Measurements from ENCODE around the gene C2CD4B. TPM values are rescaled to one million over a fixed set of nuclear protein-coding genes. Genes with fewer than 3 reads are reported as not detected.

C2CD4B gene
- polyA plus RNA-seq, 1 donor (not counting 4 experiments of a cell fraction or from before 2014, with no cell fraction given) = not detected

GRCh38 chr15:62164396-62165103 is 535 bp downstream of the C2CD4B start:
- no peak overlapping the region for H2AFZ ChIP-seq (ENCODE audit: control insufficient read depth, low read length)
- no peak overlapping the region for H3K9ac ChIP-seq (ENCODE audit: control insufficient read depth, extremely low read depth, insufficient read depth, low read length)
- no peak for DNase-seq (ENCODE audit: low read depth, low spot score)
- H3K9me3 ChIP-seq (ENCODE audit: control insufficient read depth, low read depth, low read length) = no peaks in the 10 kb centered on the region
- H3K4me1 ChIP-seq (ENCODE audit: control insufficient read depth, extremely low read depth, insufficient read depth, low read length) = peaks cover 4% of the 10 kb centered on the region
- FAIRE-seq = no peak
- no peaks in the 10 kb centered on the region for H3K9me1 ChIP-seq (ENCODE audit: control insufficient read depth, extremely low read depth, insufficient read depth, low read length)
- dilution Hi-C loops (cut with MboI; ENCODE audit: extremely low pct_ligation_motif_present, low sequenced_read_pairs) = no loop called here
- H4K20me1 ChIP-seq (ENCODE audit: control insufficient read depth, extremely low read depth, insufficient read depth, low read length) = no peaks in the 10 kb centered on the region
- H3K36me3 ChIP-seq (ENCODE audit: control insufficient read depth in 2 of 2, extremely low read depth in 1 of 2, insufficient read depth in 2 of 2, low read length in 2 of 2) = no peaks in the 10 kb centered on the region
- no peaks in the 10 kb centered on the region for H3K79me2 ChIP-seq (ENCODE audit: control insufficient read depth, insufficient read depth, low read length)
- H3K27ac ChIP-seq (ENCODE audit: control insufficient read depth, insufficient read depth, low read length) = no peak overlapping the region
- H3K27me3 ChIP-seq (ENCODE audit: control insufficient read depth, extremely low read depth, insufficient read depth, low read length) = peaks cover 53% of the 10 kb centered on the region
- H3K4me2 ChIP-seq (ENCODE audit: control insufficient read depth, extremely low read depth, insufficient read depth, low read depth, low read length) = peak overlapping the region; percentile 54
- peak overlapping the region in 1 of 3 experiments; percentile 46 for H3K4me3 ChIP-seq (ENCODE audit: control insufficient read depth in 2 of 3, extremely low read depth in 1 of 3, insufficient read depth in 2 of 3, low read depth in 1 of 3, low read length in 3 of 3)
- TF ChIP-seq CTCF (optimal IDR thresholded peaks at IDR 0.05 in 1 of 3, IDR thresholded peaks at IDR 0.05 in 1 of 3, conservative IDR thresholded peaks at IDR 0.05 in 1 of 3; ENCODE audit: extremely low read depth in 1 of 3, insufficient read depth in 2 of 3, low read length in 3 of 3) (no peak), EZH2 (IDR thresholded peaks at IDR 0.05; ENCODE audit: low read length) (no peak)

- Histone ChIP-seq H3K4me3 (ENCODE audit: control insufficient read depth in 2 of 3, extremely low read depth in 1 of 3, insufficient read depth in 2 of 3, low read depth in 1 of 3, low read length in 3 of 3) (no peak overlapping the region), H3K27ac (ENCODE audit: control insufficient read depth, insufficient read depth, low read length) (no peak overlapping the region), H4K20me1 (ENCODE audit: control insufficient read depth, extremely low read depth, insufficient read depth, low read length) (no peaks in the 10 kb centered on the region), H3K9ac (ENCODE audit: control insufficient read depth, extremely low read depth, insufficient read depth, low read length) (no peak overlapping the region), H3K36me3 (ENCODE audit: control insufficient read depth in 2 of 2, extremely low read depth in 1 of 2, insufficient read depth in 2 of 2, low read length in 2 of 2) (no peaks in the 10 kb centered on the region), H3K9me1 (ENCODE audit: control insufficient read depth, extremely low read depth, insufficient read depth, low read length) (no peaks in the 10 kb centered on the region), H3K9me3 (ENCODE audit: control insufficient read depth, low read depth, low read length) (no peaks in the 10 kb centered on the region), H3K27me3 (ENCODE audit: control insufficient read depth, extremely low read depth, insufficient read depth, low read length) (peaks cover 53% of the 10 kb centered on the region), H3K4me2 (ENCODE audit: control insufficient read depth, extremely low read depth, insufficient read depth, low read depth, low read length) (no peak overlapping the region), H3K79me2 (ENCODE audit: control insufficient read depth, insufficient read depth, low read length) (no peaks in the 10 kb centered on the region), H3K4me1 (ENCODE audit: control insufficient read depth, extremely low read depth, insufficient read depth, low read length) (peaks cover 4% of the 10 kb centered on the region), H2AFZ (ENCODE audit: control insufficient read depth, low read length) (no peak overlapping the region)
- TF ChIP-seq CTCF (optimal IDR thresholded peaks at IDR 0.05 in 1 of 3, IDR thresholded peaks at IDR 0.05 in 1 of 3, conservative IDR thresholded peaks at IDR 0.05 in 1 of 3; ENCODE audit: extremely low read depth in 1 of 3, insufficient read depth in 2 of 3, low read length in 3 of 3) = no peak
- TF ChIP-seq EZH2 (IDR thresholded peaks at IDR 0.05; ENCODE audit: low read length) = no peak
- FAIRE-seq (no peak), DNase-seq (ENCODE audit: low read depth, low spot score) (no peak)
- dilution Hi-C loops (cut with MboI; ENCODE audit: extremely low pct_ligation_motif_present, low sequenced_read_pairs) = no loop called here
Measured at GRCh38 chr15:62164014-62164395, 1.1 kb downstream of the C2CD4B start.
